ENCODE data around the gene AFAP1. TPM values are rescaled to one million over a fixed set of nuclear protein-coding genes. Genes with fewer than 3 reads are reported as not detected.
A peak's percentile ranks its signal among the peaks of the same experiment; 100 is the strongest.

The AFAP1 gene
- total RNA-seq, 1 donor: under 0.01 TPM

GRCh38 chr4:7761720-7762119 is 177.9 kb downstream of the AFAP1 start:
- peak in 2 of 3 donors; percentile 51 to 62 for DNase-seq (ENCODE audit: low read depth in 2 of 3, low spot score in 2 of 3)

- no peak for DNase-seq (ENCODE audit: low read depth in 2 of 3, low spot score in 2 of 3)
Measured at GRCh38 chr4:7761312-7761711, 178.3 kb downstream of the AFAP1 start.

GRCh38 chr4:7760706-7761105 is 179.0 kb downstream of the AFAP1 start:
- DNase-seq (ENCODE audit: low read depth in 2 of 3, low spot score in 2 of 3): no peak

- DNase-seq (ENCODE audit: low read depth in 2 of 3, low spot score in 2 of 3): no peak
Measured at GRCh38 chr4:7760228-7760627, 179.4 kb downstream of the AFAP1 start.

GRCh38 chr4:7759635-7760034 is 180.0 kb downstream of the AFAP1 start:
- no peak for DNase-seq (ENCODE audit: low read depth in 2 of 3, low spot score in 2 of 3)

GRCh38 chr4:7759216-7759615 is 180.4 kb downstream of the AFAP1 start:
- DNase-seq (ENCODE audit: low read depth in 2 of 3, low spot score in 2 of 3): peak in 1 of 3 donors; percentile 33

GRCh38 chr4:7758476-7758875 is 181.2 kb downstream of the AFAP1 start:
- no peak for DNase-seq (ENCODE audit: low read depth in 2 of 3, low spot score in 2 of 3)

GRCh38 chr4:7757501-7758471 is 181.9 kb downstream of the AFAP1 start:
- no peak for DNase-seq (ENCODE audit: low read depth in 2 of 3, low spot score in 2 of 3)

- no peak for DNase-seq (ENCODE audit: low read depth in 2 of 3, low spot score in 2 of 3)
Measured at GRCh38 chr4:7756561-7757355, 182.9 kb downstream of the AFAP1 start.

- no peak for DNase-seq (ENCODE audit: low read depth in 2 of 3, low spot score in 2 of 3)
Measured at GRCh38 chr4:7756071-7756470, 183.6 kb downstream of the AFAP1 start.

GRCh38 chr4:7755561-7755960 is 184.1 kb downstream of the AFAP1 start:
- DNase-seq (ENCODE audit: low read depth in 2 of 3, low spot score in 2 of 3): no peak

- no peak for DNase-seq (ENCODE audit: low read depth in 2 of 3, low spot score in 2 of 3)
Measured at GRCh38 chr4:7754565-7755262, 184.9 kb downstream of the AFAP1 start.

- no peak for DNase-seq (ENCODE audit: low read depth in 2 of 3, low spot score in 2 of 3)
Measured at GRCh38 chr4:7753931-7754465, 185.7 kb downstream of the AFAP1 start.

- DNase-seq (ENCODE audit: low read depth in 2 of 3, low spot score in 2 of 3): no peak
Measured at GRCh38 chr4:7753271-7753670, 186.4 kb downstream of the AFAP1 start.

- DNase-seq (ENCODE audit: low read depth in 2 of 3, low spot score in 2 of 3): no peak
Measured at GRCh38 chr4:7752649-7753048, 187.0 kb downstream of the AFAP1 start.

GRCh38 chr4:7750972-7751371 is 188.7 kb downstream of the AFAP1 start:
- DNase-seq (ENCODE audit: low read depth in 2 of 3, low spot score in 2 of 3): no peak

GRCh38 chr4:7750523-7750922 is 189.1 kb downstream of the AFAP1 start:
- DNase-seq (ENCODE audit: low read depth in 2 of 3, low spot score in 2 of 3): no peak

GRCh38 chr4:7747566-7747965 is 192.1 kb downstream of the AFAP1 start:
- DNase-seq (ENCODE audit: low read depth in 2 of 3, low spot score in 2 of 3): no peak

GRCh38 chr4:7747062-7747385 is 192.6 kb downstream of the AFAP1 start:
- no peak for DNase-seq (ENCODE audit: low read depth in 2 of 3, low spot score in 2 of 3)

- no peak for DNase-seq (ENCODE audit: low read depth in 2 of 3, low spot score in 2 of 3)
Measured at GRCh38 chr4:7746351-7747061, 193.2 kb downstream of the AFAP1 start.

Measured in hematopoietic multipotent progenitor cell (in vitro differentiated cells).